HEK293 (cell line): ENCODE data around the gene ITPKB.

Source experiments
- PRDM6 ChIP-seq: fragments of 450-650 bp; formaldehyde crosslinking; IDR thresholded peaks from 2 replicates; pipeline ENCODE4 v1.5.1; 2017; ENCODE audit warnings: missing biosample characterization, missing genetic modification characterization
- RBAK ChIP-seq: fragments of 450-650 bp; formaldehyde crosslinking; IDR thresholded peaks from 2 replicates; pipeline ENCODE4 v1.5.1; 2016; ENCODE audit warnings: missing biosample characterization, missing genetic modification characterization
- REST ChIP-seq: fragments of 450-650 bp; formaldehyde crosslinking; IDR thresholded peaks from 2 replicates; pipeline ENCODE4 v1.5.1; 2016; ENCODE audit warnings: missing biosample characterization, missing genetic modification characterization
- SETDB1 ChIP-seq: IDR thresholded peaks from one replicate; pipeline ENCODE4 v1.6.1; 2017; ENCODE audit warnings: mild to moderate bottlenecking, low read length, moderate library complexity, mixed read lengths; ENCODE audit not compliant: insufficient read length
- SP7 ChIP-seq: fragments of 450-650 bp; formaldehyde crosslinking; IDR thresholded peaks from 2 replicates; pipeline ENCODE4 v1.5.1; 2016; ENCODE audit warnings: missing biosample characterization, missing genetic modification characterization
- ZBTB17 ChIP-seq: fragments of 450-650 bp; formaldehyde crosslinking; IDR thresholded peaks from 2 replicates; pipeline ENCODE4 v1.5.1; 2016; ENCODE audit warnings: missing biosample characterization, missing genetic modification characterization
- ZBTB20 ChIP-seq: fragments of 450-650 bp; formaldehyde crosslinking; IDR thresholded peaks from 2 replicates; pipeline ENCODE4 v1.5.1; 2016; ENCODE audit warnings: missing biosample characterization, missing genetic modification characterization
- ZBTB8A ChIP-seq: fragments of 450-650 bp; formaldehyde crosslinking; IDR thresholded peaks from 2 replicates; pipeline ENCODE4 v1.5.1; 2016; ENCODE audit warnings: missing biosample characterization, missing genetic modification characterization
- ZIC2 ChIP-seq: fragments of 450-650 bp; formaldehyde crosslinking; IDR thresholded peaks from 2 replicates; pipeline ENCODE4 v1.5.1; 2016; ENCODE audit warnings: missing biosample characterization, missing genetic modification characterization
- ZNF133 ChIP-seq: fragments of 450-650 bp; formaldehyde crosslinking; IDR thresholded peaks from 2 replicates; pipeline ENCODE4 v1.5.1; 2016; ENCODE audit warnings: missing biosample characterization, missing genetic modification characterization
- ZNF140 ChIP-seq: fragments of 450-650 bp; formaldehyde crosslinking; IDR thresholded peaks from 2 replicates; pipeline ENCODE4 v1.5.1; 2016; ENCODE audit warnings: missing biosample characterization, missing genetic modification characterization
- ZNF169 ChIP-seq: fragments of 450-650 bp; formaldehyde crosslinking; IDR thresholded peaks from 2 replicates; pipeline ENCODE4 v1.5.1; 2016; ENCODE audit warnings: missing biosample characterization, missing genetic modification characterization
- ZNF23 ChIP-seq: fragments of 450-650 bp; formaldehyde crosslinking; IDR thresholded peaks from 2 replicates; pipeline ENCODE4 v1.5.1; 2016; ENCODE audit warnings: missing biosample characterization, missing genetic modification characterization, borderline replicate concordance
- ZNF335 ChIP-seq: fragments of 450-650 bp; formaldehyde crosslinking; conservative IDR thresholded peaks from 2 replicates; pipeline ENCODE4 v1.5.1; 2016; ENCODE audit warnings: missing biosample characterization, missing genetic modification characterization
- ZNF394 ChIP-seq: fragments of 450-650 bp; formaldehyde crosslinking; IDR thresholded peaks from 2 replicates; pipeline ENCODE4 v1.5.1; 2016; ENCODE audit warnings: missing biosample characterization, missing genetic modification characterization, mild to moderate bottlenecking, moderate library complexity, borderline replicate concordance
- ZNF423 ChIP-seq: fragments of 450-650 bp; formaldehyde crosslinking; IDR thresholded peaks from 2 replicates; pipeline ENCODE4 v1.5.1; 2016; ENCODE audit warnings: missing biosample characterization, missing genetic modification characterization
- ZNF571 ChIP-seq: fragments of 450-650 bp; formaldehyde crosslinking; IDR thresholded peaks from 2 replicates; pipeline ENCODE4 v1.5.0; 2017; ENCODE audit warnings: missing biosample characterization, missing genetic modification characterization
- ZNF624 ChIP-seq: fragments of 450-650 bp; formaldehyde crosslinking; IDR thresholded peaks from 2 replicates; pipeline ENCODE4 v1.5.1; 2017; ENCODE audit warnings: missing biosample characterization, missing genetic modification characterization
- ZNF639 ChIP-seq: fragments of 450-650 bp; formaldehyde crosslinking; IDR thresholded peaks from 2 replicates; pipeline ENCODE4 v1.5.1; 2016; ENCODE audit warnings: missing biosample characterization, missing genetic modification characterization
- ZNF660 ChIP-seq: fragments of 450-650 bp; IDR thresholded peaks from 2 replicates; pipeline ENCODE4 v1.5.1; 2018; ENCODE audit warnings: missing biosample characterization, mild to moderate bottlenecking, missing genetic modification characterization
- ZNF777 ChIP-seq: fragments of 450-650 bp; formaldehyde crosslinking; IDR thresholded peaks from 2 replicates; pipeline ENCODE4 v1.5.1; 2017; ENCODE audit warnings: missing biosample characterization, missing genetic modification characterization, borderline replicate concordance
- ZNF830 ChIP-seq: fragments of 450-650 bp; IDR thresholded peaks from 2 replicates; pipeline ENCODE4 v1.5.0; 2018; ENCODE audit warnings: missing biosample characterization, missing genetic modification characterization, low read depth, mild to moderate bottlenecking, moderate library complexity
- TF ChIP-seq, protein P1 (sequence below): fragments of 450-650 bp; IDR thresholded peaks from 2 replicates; pipeline ENCODE4 v1.5.1; 2018; ENCODE audit warnings: missing biosample characterization, mild to moderate bottlenecking, missing genetic modification characterization
- TF ChIP-seq, protein P2 (sequence below): fragments of 450-650 bp; formaldehyde crosslinking; IDR thresholded peaks from 2 replicates; pipeline ENCODE4 v1.5.1; 2016; ENCODE audit warnings: missing biosample characterization, missing genetic modification characterization
- TF ChIP-seq, protein P3 (sequence below): fragments of 450-650 bp; formaldehyde crosslinking; IDR thresholded peaks from 2 replicates; pipeline ENCODE4 v1.5.1; 2016; ENCODE audit warnings: missing biosample characterization, missing genetic modification characterization, low read depth

ITPKB gene

DNA sequence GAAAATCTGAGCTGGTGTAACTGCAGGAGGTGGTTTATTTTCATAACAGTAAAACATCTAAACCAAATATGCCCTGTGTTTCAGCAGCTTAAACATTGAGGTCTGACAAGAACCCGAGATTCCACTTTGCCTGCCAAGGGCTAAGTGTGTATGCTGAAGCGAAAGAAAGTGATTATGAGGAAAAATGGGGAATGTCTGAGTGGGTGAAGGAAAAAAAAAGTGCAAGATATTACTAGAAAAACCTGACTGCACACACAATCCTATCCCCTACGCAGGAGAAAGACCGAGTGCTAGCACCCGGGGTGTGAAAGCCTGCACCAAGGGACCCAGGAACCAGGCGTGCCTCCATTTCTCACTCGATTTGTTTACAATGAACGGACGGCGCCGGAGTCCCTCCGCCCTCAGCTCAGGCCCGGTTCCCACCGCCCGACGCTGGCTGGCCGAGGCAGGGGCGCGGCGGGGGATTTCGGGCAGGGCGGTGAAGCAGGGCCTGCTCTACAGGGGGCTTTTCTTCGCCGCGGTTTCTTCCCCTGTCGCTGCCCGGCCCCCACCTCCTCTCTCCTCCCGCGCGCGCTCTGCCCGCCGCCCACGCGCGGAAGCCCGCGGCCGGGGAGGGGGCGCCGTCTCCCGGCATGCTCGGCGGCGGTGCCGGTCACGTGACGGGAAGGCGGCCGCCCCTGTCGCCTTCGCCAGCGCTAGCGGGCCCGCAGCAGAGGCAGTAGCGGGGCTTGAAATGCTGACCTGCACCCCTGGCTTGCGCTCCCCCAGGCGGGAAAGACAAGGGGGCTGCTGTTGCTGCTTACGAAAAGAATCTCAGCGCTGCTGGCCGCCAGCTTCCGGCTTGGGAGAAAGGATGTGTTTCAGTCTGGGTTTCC lies 35.9 kb downstream of the ITPKB start (continued):
- TF ChIP-seq, protein P1, sequence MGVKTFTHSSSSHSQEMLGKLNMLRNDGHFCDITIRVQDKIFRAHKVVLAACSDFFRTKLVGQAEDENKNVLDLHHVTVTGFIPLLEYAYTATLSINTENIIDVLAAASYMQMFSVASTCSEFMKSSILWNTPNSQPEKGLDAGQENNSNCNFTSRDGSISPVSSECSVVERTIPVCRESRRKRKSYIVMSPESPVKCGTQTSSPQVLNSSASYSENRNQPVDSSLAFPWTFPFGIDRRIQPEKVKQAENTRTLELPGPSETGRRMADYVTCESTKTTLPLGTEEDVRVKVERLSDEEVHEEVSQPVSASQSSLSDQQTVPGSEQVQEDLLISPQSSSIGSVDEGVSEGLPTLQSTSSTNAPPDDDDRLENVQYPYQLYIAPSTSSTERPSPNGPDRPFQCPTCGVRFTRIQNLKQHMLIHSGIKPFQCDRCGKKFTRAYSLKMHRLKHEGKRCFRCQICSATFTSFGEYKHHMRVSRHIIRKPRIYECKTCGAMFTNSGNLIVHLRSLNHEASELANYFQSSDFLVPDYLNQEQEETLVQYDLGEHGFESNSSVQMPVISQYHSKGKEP, result peak; percentile 74
- TF ChIP-seq ZNF335 (tag by site-specific recombination) (peak; percentile 85), ZNF571 (tag by site-specific recombination) (no peak), ZNF639 (tag by site-specific recombination) (no peak), ZNF169 (tag by site-specific recombination) (peak; percentile 18; the same call in 1 of the 2 replicates), ZBTB17 (peak; percentile 61), SP7 (tag by site-specific recombination) (peak; percentile 79), ZNF140 (tag by site-specific recombination) (no peak), ZNF660 (peak; percentile 97), SETDB1 (no peak), ZNF830 (tag by site-specific recombination) (no peak), ZNF624 (tag by site-specific recombination) (no peak), ZNF394 (0 out of 2 replicates have a peak, but pooled peaks have one; percentile 14), PRDM6 (tag by site-specific recombination) (peak; percentile 18; the same call in 1 of the 2 replicates), ZNF133 (tag by site-specific recombination) (no peak), REST (tag by site-specific recombination) (no peak; the same call in 1 of the 2 replicates), ZNF777 (tag by site-specific recombination) (no peak), ZIC2 (tag by site-specific recombination) (peak; percentile 88), ZBTB20 (tag by site-specific recombination) (peak; percentile 90), ZNF23 (tag by site-specific recombination) (no peak), RBAK (no peak), ZNF423 (tag by site-specific recombination) (peak; percentile 62), ZBTB8A (tag by site-specific recombination) (peak; percentile 72; the same call in 1 of the 2 replicates)
- TF ChIP-seq, protein P2, sequence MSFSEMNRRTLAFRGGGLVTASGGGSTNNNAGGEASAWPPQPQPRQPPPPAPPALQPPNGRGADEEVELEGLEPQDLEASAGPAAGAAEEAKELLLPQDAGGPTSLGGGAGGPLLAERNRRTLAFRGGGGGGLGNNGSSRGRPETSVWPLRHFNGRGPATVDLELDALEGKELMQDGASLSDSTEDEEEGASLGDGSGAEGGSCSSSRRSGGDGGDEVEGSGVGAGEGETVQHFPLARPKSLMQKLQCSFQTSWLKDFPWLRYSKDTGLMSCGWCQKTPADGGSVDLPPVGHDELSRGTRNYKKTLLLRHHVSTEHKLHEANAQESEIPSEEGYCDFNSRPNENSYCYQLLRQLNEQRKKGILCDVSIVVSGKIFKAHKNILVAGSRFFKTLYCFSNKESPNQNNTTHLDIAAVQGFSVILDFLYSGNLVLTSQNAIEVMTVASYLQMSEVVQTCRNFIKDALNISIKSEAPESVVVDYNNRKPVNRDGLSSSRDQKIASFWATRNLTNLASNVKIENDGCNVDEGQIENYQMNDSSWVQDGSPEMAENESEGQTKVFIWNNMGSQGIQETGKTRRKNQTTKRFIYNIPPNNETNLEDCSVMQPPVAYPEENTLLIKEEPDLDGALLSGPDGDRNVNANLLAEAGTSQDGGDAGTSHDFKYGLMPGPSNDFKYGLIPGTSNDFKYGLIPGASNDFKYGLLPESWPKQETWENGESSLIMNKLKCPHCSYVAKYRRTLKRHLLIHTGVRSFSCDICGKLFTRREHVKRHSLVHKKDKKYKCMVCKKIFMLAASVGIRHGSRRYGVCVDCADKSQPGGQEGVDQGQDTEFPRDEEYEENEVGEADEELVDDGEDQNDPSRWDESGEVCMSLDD, result no peak; the same call in 1 of the 2 replicates
- TF ChIP-seq, protein P3, sequence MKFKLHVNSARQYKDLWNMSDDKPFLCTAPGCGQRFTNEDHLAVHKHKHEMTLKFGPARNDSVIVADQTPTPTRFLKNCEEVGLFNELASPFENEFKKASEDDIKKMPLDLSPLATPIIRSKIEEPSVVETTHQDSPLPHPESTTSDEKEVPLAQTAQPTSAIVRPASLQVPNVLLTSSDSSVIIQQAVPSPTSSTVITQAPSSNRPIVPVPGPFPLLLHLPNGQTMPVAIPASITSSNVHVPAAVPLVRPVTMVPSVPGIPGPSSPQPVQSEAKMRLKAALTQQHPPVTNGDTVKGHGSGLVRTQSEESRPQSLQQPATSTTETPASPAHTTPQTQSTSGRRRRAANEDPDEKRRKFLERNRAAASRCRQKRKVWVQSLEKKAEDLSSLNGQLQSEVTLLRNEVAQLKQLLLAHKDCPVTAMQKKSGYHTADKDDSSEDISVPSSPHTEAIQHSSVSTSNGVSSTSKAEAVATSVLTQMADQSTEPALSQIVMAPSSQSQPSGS, result no peak
